Thyroid gland (tissue), 4 donors: ENCODE measurements around the gene SMIM41. TPM values are rescaled to one million over a fixed set of nuclear protein-coding genes. Genes with fewer than 3 reads are reported as not detected.

Experiments used
- DNase-seq, 2 donors: peaks; one replicate each; pipeline ENCODE4 v3.0.0-alpha.2; 2019
- H3K27ac ChIP-seq, 3 donors: fragments of 200-600 bp; sonication (generic); 1 replicate in 2 of 3; 2 replicates in 1 of 3; pipeline ENCODE4 v1.5.1; 2016 to 2019; ENCODE audit warnings: mild to moderate bottlenecking in 1 of 3, moderate library complexity in 1 of 3
- H3K27me3 ChIP-seq: fragments of 200-600 bp; sonication (generic); one replicate; pipeline ENCODE4 v1.5.1; 2019
- H3K36me3 ChIP-seq, 2 donors: fragments of 200-600 bp; sonication (generic); one replicate each; pipeline ENCODE4 v1.5.1; 2016 to 2019
- H3K4me1 ChIP-seq, 2 donors: fragments of 200-600 bp; sonication (generic); one replicate each; pipeline ENCODE4 v1.5.1; 2017 to 2019
- H3K4me3 ChIP-seq, 3 donors: fragments of 200-600 bp; sonication (generic); replicated peaks in 1 of 3; 1 replicate in 2 of 3; 2 replicates in 1 of 3; pipeline ENCODE4 v1.5.1; 2016; ENCODE audit warnings: mild to moderate bottlenecking in 1 of 3
- H3K9me3 ChIP-seq: fragments of 200-600 bp; sonication (generic); one replicate; pipeline ENCODE4 v1.5.1; 2017
- CTCF ChIP-seq, 6 experiments: fragments of 200-600 bp in 3 of 6; fragments of 450-650 bp in 3 of 6; sonication (generic) in 3 of 6; IDR thresholded peaks; one replicate each; pipeline ENCODE4 v1.5.1; 2016 to 2019; ENCODE audit warnings: antibody characterized with exemption in 6 of 6, mild to moderate bottlenecking in 2 of 6, inconsistent platforms in 1 of 6, moderate library complexity in 1 of 6
- POLR2A ChIP-seq, 2 donors: fragments of 450-650 bp; IDR thresholded peaks; one replicate each; pipeline ENCODE4 v1.6.1; 2017; ENCODE audit warnings: antibody characterized with exemption in 2 of 2, mild to moderate bottlenecking in 2 of 2, moderate library complexity in 1 of 2
- WGBS, 2 donors: methylation state at CpG; one replicate each; pipeline ENCODE4 v1.1.5; 2017; 5-methylcytosine and 5-hydroxymethylcytosine counted together
- intact Hi-C: fragments of 100-400 bp; cut with DNase I; formaldehyde crosslinking; loops from one replicate; pipeline ENCODE4 v1.15.1; 2023
- total RNA-seq, 4 donors: library from RNA; depleted of rRNA; stranded (reverse); fragments of >200 nt; gene quantifications; one replicate each; pipeline ENCODE4 v1.2.3, GENCODE V29; 2016

SMIM41 gene
- total RNA-seq, 4 donors from 2014 or later = 0.67 TPM; not detected in 3

GRCh38 chr12:52054231-52054832, 25.2 kb upstream of the SMIM41 start:
- WGBS, 2 donors = 90 to 91% methylated on average over 21 of the region's 21 CpGs
- H3K4me1 ChIP-seq = peaks cover 20 to 27% of the 10 kb centered on the region in 2 donors

GRCh38 chr12:52054833-52055730, 24.4 kb upstream of the SMIM41 start:
- H3K36me3 ChIP-seq = peaks cover 44 to 62% of the 10 kb centered on the region in 2 donors
- no peak for DNase-seq
- no peaks in the 10 kb centered on the region for H3K9me3 ChIP-seq
- H3K4me1 ChIP-seq = peaks cover 13 to 19% of the 10 kb centered on the region in 2 donors
- H3K27ac ChIP-seq = no peak overlapping the region
- WGBS, 2 donors = 90 to 94% methylated on average over 12 to 20 of the region's 21 CpGs
- no peak overlapping the region for H3K4me3 ChIP-seq
- TF ChIP-seq CTCF (IDR thresholded peaks at IDR 0.05) (no peak), POLR2A (IDR thresholded peaks at IDR 0.05) (no peak)
- no peaks in the 10 kb centered on the region for H3K27me3 ChIP-seq
- intact Hi-C loops = no loop called here

More at GRCh38 chr12:52054231-52054832, 25.2 kb upstream of the SMIM41 start:
- no peak for DNase-seq
- Histone ChIP-seq H3K4me3 (peak overlapping the region in 1 of 3 donors; percentile 47), H3K27ac (peak overlapping the region in 2 of 3 donors; percentile 99 to 100), H3K9me3 (no peaks in the 10 kb centered on the region), H3K36me3 (peaks cover 41 to 59% of the 10 kb centered on the region in 2 donors), H3K27me3 (no peaks in the 10 kb centered on the region)
- TF ChIP-seq POLR2A (IDR thresholded peaks at IDR 0.05) = no peak
- no peak for TF ChIP-seq CTCF (IDR thresholded peaks at IDR 0.05)
- intact Hi-C loops = no loop called here

- Histone ChIP-seq H3K4me1 (peaks cover 6 to 13% of the 10 kb centered on the region in 2 donors), H3K9me3 (no peaks in the 10 kb centered on the region), H3K27ac (no peak overlapping the region), H3K4me3 (no peak overlapping the region), H3K36me3 (peaks cover 44 to 62% of the 10 kb centered on the region in 2 donors), H3K27me3 (no peaks in the 10 kb centered on the region)
- WGBS, 2 donors = 90 to 93% methylated on average over 24 to 27 of the region's 27 CpGs
- TF ChIP-seq POLR2A (IDR thresholded peaks at IDR 0.05) (no peak), CTCF (IDR thresholded peaks at IDR 0.05) (no peak)
- DNase-seq = no peak
- intact Hi-C loops = no loop called here
Observed at GRCh38 chr12:52055731-52056711, 23.5 kb upstream of the SMIM41 start.

GRCh38 chr12:52056801-52057637, 22.5 kb upstream of the SMIM41 start:
- Histone ChIP-seq H3K36me3 (peaks cover 44 to 62% of the 10 kb centered on the region in 2 donors), H3K9me3 (no peaks in the 10 kb centered on the region), H3K27me3 (no peaks in the 10 kb centered on the region), H3K4me1 (peaks cover 6 to 13% of the 10 kb centered on the region in 2 donors), H3K27ac (no peak overlapping the region), H3K4me3 (no peak overlapping the region)
- TF ChIP-seq CTCF (IDR thresholded peaks at IDR 0.05) (no peak), POLR2A (IDR thresholded peaks at IDR 0.05) (no peak)
- DNase-seq = no peak
- intact Hi-C loops = no loop called here
- WGBS, 2 donors = 87 to 96% methylated on average over 11 to 21 of the region's 23 CpGs
